Measurements from ENCODE around the gene IFITM1.

The IFITM1 gene

DNA sequence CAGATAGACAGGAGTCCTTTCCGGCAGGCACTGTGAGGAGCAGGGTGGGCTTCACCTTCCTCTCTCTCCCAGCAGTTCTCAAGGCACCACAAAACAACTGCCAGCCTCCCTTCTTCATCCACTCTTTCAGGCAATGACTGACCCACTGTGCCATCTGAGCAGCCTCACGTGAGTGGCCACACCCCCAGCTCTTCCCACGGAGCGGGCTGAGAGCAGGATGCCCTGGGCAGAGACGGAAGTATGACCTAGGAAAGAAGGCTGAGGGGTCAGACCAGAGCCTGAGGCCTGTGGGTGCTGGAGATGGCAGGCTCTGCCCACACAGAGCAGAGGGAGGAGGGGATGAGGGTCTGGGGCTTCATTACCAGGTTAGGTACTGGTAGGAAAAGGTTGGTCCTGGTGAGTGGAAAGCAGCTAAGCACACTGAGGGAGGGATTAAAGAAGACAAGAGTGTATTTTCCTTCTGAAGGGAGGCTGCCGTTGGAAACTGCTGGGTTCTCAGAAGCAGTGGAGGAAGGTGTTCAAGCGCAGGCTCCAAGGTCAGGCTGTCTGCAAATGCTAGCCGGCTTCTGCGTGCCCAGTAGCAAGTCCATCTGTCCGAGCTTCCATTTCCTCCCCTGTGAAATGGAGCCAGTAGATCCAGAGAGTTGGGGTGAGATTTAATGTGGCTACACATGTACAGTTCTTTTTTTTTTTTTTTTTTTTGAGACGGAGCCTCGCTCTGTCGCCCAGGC lies 31.0 kb upstream of the IFITM1 start:
- DNase-seq (ENCODE audit: low read depth in 3 of 3), result no peak

DNA sequence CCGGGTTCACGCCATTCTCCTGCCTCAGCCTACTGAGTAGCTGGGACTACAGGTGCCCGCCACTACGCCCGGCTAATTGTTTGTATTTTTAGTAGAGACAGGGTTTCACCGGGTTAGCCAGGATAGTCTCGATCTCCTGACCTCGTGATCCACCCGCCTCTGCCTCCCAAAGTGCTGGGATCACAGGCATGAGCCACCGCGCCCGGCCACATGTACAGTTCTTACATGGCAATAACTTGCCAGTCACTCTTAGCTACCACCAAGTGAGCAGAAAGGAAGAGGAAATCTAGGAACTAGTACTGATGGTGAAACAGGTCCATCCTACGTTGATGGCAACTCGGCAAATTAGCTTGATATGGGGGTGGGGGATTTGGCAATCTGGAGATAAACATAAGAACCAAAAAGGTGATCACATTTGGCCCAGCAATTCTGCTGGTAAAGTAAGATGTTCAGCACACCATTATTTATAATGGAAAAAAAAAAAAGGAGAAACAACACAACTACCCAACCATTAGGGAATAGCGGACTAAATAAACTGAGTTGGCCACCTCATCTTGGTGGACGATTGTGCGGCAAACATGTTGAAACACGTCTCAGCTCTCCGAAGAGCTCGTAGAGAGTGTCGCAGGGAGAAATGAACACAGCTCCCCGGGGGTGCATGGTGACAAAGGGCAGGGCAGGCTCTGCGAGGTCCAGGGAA lies 30.3 kb upstream of the IFITM1 start:
- no peak for DNase-seq (ENCODE audit: low read depth in 3 of 3)

DNA sequence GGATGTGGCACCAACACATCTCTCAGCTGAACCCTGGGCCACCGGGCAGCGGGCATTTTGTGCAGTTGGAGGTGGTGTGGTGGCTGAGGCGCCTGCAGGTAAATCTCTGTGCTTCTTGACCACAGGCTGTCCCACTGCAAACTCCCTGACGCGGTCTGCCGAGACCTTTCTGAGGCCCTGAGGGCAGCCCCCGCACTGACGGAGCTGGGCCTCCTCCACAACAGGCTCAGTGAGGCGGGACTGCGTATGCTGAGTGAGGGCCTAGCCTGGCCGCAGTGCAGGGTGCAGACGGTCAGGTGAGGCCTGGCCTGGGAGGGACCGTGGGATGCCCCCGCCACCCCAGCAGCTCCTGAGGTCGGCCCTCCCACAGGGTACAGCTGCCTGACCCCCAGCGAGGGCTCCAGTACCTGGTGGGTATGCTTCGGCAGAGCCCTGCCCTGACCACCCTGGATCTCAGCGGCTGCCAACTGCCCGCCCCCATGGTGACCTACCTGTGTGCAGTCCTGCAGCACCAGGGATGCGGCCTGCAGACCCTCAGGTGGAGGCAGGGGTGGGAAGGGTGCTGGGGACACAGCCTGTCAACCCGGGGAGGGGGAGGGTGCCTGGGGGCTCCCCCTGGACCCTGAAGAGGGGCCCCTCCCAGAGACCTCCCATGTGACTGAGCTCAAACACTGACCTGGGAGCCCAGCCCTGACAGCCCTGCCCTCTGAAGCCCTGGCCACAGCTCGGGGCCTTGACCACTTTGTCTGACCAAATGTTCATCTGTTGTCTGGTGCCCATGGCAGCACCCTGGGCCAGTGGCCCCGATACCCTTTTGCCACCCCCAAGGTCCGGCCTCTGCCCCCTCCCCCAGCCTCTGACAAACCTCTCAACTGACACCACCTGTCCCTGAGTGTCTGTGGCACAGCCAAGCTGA lies 29.5 kb upstream of the IFITM1 start:
- no peak for DNase-seq (ENCODE audit: low read depth in 3 of 3)

DNA sequence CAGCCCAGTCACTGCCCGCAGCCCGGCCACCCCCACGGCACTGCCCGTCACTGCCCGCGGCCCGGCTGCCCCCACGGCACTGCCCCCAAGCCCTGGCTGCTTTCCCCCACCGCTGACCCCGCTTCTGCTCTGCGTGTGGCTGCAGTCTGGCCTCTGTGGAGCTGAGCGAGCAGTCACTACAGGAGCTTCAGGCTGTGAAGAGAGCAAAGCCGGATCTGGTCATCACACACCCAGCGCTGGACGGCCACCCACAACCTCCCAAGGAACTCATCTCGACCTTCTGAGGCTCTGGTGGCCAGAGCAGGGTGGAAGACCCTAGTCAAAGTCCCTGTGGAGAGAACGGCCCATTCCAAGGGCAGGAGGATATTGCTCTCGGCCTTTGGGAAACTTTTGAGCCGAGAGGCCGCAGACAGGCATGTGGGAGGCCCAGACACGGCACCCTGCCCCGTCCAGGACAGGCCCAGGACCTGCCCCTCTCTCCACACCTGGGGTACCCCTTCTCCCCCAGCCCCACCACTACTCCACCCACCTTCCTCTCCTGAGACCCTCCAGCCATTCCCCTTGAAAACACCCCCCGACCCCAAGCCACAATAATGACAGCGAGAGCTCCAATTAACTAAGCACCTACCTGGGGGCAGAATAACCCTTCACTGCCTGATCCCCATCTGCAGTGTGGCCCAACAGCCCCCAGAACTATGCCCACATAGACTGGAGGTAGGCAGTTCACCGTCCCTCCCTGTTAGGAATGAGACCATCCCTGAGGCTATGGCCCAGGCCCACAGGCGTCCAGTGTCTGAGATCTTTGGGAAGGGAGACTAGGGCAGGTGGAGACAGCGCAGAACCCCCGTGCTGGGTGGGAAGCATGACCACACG lies 28.6 kb upstream of the IFITM1 start:
- no peak for DNase-seq (ENCODE audit: low read depth in 3 of 3)

DNA sequence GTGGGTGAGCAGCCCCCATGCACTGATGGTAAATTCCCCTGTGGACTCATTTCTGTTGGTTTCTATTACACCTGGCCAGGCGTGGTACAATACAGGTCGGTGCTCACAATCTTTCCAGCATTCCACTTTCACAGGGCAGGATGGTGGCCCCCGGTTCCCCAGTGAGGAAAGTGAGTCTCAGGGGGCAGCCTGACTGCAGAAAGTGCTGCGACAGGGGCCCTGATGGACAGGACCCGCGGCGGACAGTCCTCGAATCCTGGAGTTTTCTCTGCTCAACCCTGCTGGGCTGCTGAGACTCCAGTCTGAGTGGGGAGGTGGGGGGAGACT lies 28.0 kb upstream of the IFITM1 start:
- DNase-seq (ENCODE audit: low read depth in 3 of 3), result no peak

DNA sequence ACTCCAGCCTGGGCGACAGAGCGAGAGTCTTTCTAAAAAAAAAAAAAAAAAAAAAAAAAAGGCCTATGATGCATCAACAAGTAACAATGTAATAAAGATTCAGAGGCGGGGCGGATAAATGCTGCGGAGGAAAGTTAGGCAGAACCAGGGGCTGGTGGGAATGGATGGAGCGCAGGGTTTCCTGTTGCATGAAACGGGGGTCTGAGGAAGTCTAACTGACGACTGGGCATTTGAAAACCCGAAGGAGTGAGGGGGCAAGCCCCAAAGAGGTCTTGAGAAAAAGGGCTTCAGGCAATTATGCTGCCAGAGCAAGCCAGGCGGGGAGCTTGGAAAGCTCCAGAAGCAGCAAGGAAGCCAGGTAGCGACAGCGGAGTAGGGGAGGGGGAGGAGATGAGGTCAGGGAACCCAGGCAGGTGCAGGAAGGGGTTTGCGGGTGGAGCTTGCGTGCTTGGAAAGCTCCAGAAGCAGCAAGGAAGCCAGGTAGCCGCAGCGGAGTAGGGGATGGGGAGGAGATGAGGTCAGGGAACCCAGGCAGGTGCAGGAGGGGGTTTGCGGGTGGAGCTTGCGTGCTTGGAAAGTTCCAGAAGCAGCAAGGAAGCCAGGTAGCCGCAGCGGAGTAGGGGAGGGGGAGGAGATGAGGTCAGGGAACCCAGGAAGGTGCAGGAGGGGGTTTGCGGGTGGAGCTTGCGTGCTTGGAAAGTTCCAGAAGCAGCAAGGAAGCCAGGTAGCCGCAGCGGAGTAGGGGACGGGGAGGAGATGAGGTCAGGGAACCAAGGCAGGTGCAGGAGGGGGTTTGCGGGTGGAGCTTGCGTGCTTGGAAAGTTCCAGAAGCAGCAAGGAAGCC lies 26.6 kb upstream of the IFITM1 start:
- DNase-seq (ENCODE audit: low read depth in 3 of 3), result peak in 1 of 3 experiments; percentile 45

DNA sequence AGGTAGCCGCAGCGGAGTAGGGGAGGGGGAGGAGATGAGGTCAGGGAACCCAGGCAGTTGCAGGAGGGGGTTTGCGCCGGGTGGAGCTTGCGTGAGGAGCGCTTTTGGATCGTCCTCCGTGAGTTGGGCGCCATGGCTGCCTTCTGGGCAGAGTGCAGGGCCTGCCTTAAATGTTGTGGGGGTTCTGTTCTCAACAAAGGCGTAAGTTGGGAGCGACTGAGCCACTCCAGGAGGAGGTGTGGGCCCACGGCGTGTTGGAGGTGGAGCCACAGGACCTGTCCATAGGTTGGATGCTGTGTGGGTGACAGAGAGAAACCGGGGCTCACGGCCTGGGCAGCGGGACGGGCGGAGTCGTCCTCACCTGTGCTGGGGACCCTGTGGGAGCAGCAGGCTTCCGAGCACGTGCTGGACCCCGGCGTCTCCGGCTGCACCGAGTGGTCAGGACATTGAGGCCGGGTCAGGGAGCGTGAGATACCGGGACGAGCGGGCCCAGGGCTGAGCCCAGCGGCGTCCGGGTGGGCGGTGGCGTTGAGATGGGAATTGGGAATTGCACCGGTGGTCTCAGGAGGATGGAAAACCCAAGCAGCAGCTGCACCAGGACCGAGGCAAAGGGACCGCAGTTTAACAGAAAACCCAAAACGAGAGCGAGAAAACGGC lies 25.9 kb upstream of the IFITM1 start:
- peak in 1 of 3 experiments; percentile 57 for DNase-seq (ENCODE audit: low read depth in 3 of 3)

DNA sequence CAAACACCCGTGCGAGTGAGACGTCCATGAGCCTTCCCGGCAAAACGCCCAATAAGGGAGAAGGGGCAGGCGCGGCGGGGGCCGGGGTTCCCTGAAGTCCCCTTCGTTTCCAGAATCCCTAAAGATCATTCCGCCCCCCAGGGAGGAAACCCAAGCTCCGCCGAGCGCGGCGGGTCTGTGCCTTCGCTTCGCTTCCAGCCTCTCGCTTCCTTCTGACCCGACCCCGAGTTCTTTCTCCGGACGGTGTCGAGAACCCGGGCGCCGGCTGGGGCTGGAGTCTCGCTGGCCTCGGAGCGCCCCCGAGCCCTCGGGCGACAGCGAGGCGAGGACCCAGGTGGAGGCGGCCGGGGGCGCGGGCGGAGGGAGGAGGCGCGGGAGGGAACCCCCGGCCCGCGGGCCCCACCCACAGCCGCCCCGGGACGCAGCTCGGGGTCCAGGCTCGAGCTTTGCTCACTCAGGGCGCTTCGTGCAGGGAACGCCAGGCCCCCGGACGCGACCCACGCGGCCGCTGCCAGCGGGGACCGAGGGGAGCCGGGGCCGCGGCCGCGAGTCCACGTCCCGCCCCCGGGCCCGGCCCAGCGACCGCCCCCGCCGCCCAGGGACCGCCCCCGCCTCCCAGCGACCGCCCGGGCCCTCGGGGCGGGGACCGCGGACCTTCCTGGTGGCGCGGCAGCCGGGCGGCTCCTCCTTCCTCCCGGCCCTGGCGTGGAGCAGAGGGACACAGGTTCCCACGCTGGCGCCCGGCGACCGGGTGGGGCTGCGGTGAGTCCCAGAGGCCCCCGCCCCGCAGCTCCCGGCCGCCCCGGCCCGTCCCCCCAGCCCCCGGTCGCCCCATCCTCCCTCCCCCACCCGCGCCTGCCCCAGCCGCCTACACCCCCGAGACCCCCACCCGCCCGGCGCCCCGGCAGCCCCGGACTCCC lies 25.1 kb upstream of the IFITM1 start, which contains the start of gene PGGHG:
Gene PGGHG, plus strand, starts transcription at position 649 of the 920 bp plus-strand sequence. CDS start 691 bp downstream, outside the sequence.
- no peak for DNase-seq (ENCODE audit: low read depth in 3 of 3)

DNA sequence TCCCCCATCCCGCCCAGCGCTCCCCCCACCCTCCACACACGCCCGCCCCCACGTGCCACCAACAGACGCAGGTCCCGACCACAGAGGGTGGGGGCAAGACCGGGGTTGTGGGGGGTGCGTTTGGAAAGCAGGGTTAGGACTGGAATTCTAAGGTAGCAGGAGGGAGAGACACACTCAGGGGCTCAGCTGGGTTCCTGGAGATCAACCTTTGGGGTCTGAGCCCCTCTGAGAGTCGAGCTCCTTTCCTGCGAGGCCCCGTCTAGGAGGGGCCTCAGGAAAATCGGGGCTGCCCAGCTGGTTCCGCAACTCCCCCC lies 24.5 kb upstream of the IFITM1 start:
- DNase-seq (ENCODE audit: low read depth in 3 of 3), result no peak

DNA sequence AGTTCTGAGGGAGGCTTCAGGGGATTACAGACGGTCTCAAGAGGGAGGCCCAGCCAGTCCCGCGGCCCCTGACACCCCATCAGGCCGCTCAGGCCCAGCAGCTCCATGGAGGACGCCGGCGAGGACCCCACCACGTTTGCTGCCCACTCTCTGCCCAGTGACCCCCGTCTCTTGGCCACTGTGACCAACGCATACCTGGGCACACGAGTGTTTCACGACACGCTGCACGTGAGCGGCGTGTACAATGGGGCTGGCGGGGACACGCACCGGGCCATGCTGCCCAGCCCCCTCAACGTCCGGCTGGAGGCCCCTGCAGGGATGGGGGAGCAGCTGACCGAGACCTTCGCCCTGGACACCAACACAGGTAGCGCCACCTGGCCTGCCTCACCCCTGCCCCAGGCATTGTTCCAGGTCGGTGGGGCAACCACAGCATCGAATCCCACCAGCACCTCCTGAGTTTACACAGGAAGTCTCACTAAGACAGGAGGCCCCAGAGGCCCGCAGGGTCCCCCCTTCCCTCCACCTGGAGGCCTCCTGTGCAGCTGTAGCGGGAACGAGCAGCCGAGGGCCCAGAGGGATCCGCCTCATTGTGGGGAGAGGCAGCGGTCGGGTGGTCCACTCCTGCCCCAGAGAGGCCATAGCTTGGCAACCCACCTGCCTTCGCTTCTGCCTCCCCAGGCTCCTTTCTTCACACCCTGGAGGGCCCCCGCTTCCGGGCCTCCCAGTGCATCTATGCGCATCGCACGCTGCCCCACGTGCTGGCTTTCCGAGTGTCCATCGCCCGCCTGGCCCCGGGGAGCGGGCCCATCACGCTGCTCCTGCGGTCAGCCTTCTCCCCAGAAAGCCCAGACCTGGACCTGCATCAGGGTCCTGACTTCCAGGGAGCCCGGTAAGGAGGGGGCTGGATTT lies 23.9 kb upstream of the IFITM1 start:
- DNase-seq (ENCODE audit: low read depth in 3 of 3), result no peak

DNA sequence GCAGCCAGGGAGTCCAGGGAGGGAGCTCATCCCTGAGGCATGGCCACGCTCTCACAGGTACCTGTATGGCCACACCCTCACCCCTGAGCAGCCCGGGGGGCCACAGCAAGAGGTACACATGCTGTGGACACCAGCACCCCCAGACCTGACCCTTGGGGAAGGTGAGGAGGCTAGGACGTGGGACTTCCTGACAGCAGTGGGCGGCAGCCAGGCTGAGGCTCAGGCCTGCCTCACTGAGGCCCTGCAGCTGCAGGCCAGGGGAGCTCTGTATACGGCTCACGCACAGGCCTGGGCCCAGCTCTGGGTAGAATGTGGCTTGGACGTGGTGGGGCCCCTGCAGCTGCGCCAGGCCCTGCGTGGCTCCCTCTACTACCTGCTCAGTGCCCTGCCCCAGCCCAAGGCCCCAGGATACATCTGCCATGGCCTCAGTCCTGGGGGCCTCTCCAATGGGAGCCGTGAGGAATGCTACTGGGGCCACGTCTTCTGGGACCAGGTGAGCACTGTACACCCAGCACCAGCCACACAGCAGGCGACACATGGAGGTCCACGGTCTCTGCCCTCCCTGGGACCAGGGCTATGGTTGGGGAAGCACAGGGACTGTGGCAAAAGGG lies 23.1 kb upstream of the IFITM1 start:
- no peak for DNase-seq (ENCODE audit: low read depth in 3 of 3)

DNA sequence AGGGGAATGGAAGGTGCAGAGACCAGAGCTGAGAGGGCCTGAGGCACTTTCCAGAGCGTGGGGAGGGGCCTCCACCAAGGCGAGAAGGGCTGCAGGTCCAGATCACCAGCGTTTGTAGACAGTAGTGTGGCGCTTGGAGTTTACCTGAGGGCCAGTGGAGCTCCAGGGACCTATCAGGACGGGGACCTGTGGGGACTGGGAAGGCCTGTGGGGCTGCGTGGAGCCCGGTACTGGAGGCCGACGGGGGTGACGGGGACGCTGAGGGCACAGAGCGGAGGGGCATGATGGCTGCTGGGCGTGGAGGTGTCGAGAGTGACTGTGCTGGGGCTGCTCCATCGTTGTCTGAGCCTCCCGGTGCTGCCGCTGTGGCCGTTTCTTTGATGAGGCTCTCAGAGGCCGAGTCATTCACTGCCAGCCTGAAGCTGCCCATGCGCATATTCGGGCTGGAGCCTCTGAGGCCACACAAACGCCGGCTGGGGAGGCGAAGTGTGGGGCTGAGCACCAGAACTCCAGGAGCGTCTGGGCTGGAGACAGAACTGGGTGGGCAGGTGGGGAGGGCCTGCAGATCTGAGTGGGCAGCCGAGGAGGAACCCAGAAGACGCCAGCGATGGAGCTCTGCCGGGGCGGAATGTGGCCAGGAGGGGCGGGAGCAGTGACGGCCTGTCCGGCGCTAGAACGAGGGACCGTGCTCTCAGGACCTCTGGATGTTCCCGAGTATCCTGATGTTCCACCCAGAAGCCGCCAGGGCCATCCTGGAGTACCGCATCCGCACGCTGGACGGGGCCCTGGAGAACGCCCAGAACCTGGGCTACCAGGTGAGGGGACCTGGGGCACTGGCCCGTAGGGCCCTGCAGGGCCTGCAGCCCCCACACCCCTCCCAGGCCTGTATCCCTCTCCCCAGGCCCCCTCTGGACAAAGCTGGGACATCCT lies 22.3 kb upstream of the IFITM1 start:
- DNase-seq (ENCODE audit: low read depth in 3 of 3), result no peak

DNA sequence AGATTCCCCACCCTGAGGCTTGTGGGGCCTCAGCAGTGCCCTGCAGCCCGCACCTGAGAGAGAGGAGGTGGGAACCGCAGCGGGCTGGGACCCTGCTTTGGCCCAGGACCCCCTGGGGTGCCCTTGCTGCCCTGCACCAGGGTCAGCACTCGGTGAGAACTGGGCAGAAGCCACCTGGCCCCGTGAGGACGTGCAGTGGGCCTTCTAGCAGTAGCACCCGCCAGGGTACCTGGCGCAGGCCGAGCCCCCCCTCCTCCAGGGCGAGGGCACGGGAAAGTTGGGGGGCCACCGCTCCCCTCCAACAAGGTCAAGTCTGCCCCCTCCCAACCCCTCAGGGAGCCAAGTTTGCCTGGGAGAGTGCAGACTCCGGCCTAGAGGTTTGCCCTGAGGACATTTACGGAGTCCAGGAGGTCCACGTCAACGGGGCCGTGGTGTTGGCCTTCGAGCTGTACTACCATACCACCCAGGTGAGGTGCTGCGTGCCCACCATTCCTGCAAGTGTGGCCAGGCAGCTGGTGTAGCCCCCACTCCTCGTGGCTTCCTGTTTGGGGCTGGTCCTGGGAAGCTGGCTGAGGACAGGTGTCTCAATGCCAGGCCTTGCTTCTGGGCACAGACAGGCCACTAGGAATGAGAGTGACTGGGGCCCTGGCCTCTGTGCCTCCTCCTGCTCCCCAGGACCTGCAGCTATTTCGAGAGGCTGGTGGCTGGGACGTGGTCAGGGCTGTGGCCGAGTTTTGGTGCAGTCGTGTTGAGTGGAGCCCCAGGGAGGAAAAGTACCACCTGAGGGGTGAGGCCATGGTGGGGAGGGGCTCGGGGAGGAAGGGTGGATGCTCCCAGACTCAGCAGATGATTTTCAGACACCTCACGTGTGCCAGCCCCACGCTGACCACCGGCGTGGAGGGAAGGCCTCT lies 21.4 kb upstream of the IFITM1 start:
- DNase-seq (ENCODE audit: low read depth in 3 of 3), result no peak

DNA sequence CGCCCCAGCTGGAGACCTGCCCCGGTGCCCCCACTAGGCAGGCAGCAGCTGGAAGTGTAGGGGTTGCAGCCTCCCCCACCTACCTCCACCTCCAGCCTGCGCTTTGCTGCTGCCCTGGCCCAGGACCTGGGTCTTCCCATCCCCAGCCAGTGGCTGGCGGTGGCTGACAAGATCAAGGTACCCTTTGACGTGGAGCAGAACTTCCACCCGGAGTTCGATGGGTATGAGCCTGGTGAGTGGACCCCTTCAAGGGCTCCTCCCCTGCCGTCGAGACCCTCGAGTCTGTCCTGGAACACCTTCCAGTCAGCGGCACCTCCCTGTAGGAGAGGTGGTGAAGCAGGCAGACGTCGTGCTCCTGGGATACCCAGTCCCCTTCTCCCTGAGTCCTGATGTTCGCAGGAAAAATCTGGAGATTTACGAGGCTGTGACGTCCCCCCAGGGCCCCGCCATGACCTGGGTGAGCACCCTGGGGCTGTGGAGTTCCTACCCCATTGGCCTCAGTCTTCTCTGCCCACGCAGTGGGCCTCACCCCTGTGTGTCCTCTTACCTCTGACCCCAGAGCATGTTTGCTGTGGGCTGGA lies 20.5 kb upstream of the IFITM1 start:
- no peak for DNase-seq (ENCODE audit: low read depth in 3 of 3)

Data from stimulated activated CD4-positive, alpha-beta T cell treated with anti-CD3 and anti-CD28 coated beads, TNF-alpha, amount 100 ng/mL, for 4 hours (primary cell).